SU-DHL-6 (cell line): ENCODE results near the gene PTDSS2.
A peak's percentile ranks its signal among the peaks of the same experiment; 100 is the strongest.

Experiments used
- H2AFZ ChIP-seq: fragments of 200-600 bp; sonication (generic); 2 replicates; pipeline ENCODE4 v1.6.1; 2014; ENCODE audit warnings: low read depth, mild to moderate bottlenecking, moderate library complexity, mixed read lengths, antibody characterized with exemption, low read length; ENCODE audit not compliant: severe bottlenecking
- H3F3A ChIP-seq: fragments of 200-600 bp; shearing (Covaris generic); 2 replicates; pipeline ENCODE4 v1.6.0; 2016; ENCODE audit warnings: antibody characterized with exemption, mild to moderate bottlenecking; ENCODE audit not compliant: insufficient read depth
- H3K27ac ChIP-seq: fragments of 200-600 bp; sonication (generic); 2 replicates; pipeline ENCODE4 v1.5.1; 2016; ENCODE audit warnings: low read depth, mild to moderate bottlenecking, low read length, moderate library complexity, mixed read lengths
- H3K27me3 ChIP-seq: fragments of 200-600 bp; sonication (generic), shearing (Covaris generic); 2 replicates; pipeline ENCODE4 v1.6.0; 2014; ENCODE audit warnings: mild to moderate bottlenecking, low read length
- H3K36me3 ChIP-seq: fragments of 200-600 bp; sonication (generic); 2 replicates; pipeline ENCODE4 v1.6.1; 2014; ENCODE audit warnings: mild to moderate bottlenecking, low read length, mixed read lengths
- H3K4me2 ChIP-seq: fragments of 300-600, 200-600 bp; shearing (Covaris generic), sonication (generic); 2 replicates; pipeline ENCODE4 v1.6.0; 2014; ENCODE audit warnings: low read length, low read depth, mild to moderate bottlenecking; ENCODE audit not compliant: poor library complexity, severe bottlenecking
- H3K4me3 ChIP-seq: fragments of 200-600 bp; sonication (generic); 2 replicates; pipeline ENCODE4 v1.5.1; 2014; ENCODE audit warnings: antibody characterized with exemption, low read length, mild to moderate bottlenecking, mixed read lengths; ENCODE audit not compliant: insufficient read depth, poor library complexity, severe bottlenecking
- H3K79me2 ChIP-seq: fragments of 200-600 bp; sonication (generic); 2 replicates; pipeline ENCODE4 v1.6.1; 2014; ENCODE audit warnings: mild to moderate bottlenecking, low read length, moderate library complexity; ENCODE audit not compliant: insufficient read depth
- H3K9ac ChIP-seq: fragments of 200-600 bp; sonication (generic); 2 replicates; pipeline ENCODE4 v1.7.0; 2014; ENCODE audit warnings: mild to moderate bottlenecking, low read length
- H3K9me2 ChIP-seq: fragments of 200-600 bp; sonication (generic); replicated peaks from 2 replicates; pipeline ENCODE4 v1.6.1; 2014; ENCODE audit warnings: low read length; ENCODE audit not compliant: insufficient read depth
- H3K9me3 ChIP-seq: fragments of 200-600 bp; sonication (generic); 2 replicates; pipeline ENCODE4 v1.6.1; 2014; ENCODE audit warnings: low read length, mixed read lengths; ENCODE audit not compliant: insufficient read depth
- H4K20me1 ChIP-seq: fragments of 200-600 bp; sonication (generic); 2 replicates; pipeline ENCODE4 v1.6.1; 2014; ENCODE audit warnings: low read depth, mild to moderate bottlenecking, antibody characterized with exemption, low read length, moderate library complexity, mixed read lengths
- CTCF ChIP-seq: fragments of 200-600 bp; sonication (generic); IDR thresholded peaks from one replicate; pipeline ENCODE4 v1.5.1; 2017; ENCODE audit warnings: antibody characterized with exemption, mild to moderate bottlenecking, low read length, moderate library complexity; ENCODE audit not compliant: insufficient read depth, poor library complexity, severe bottlenecking
- EZH2phosphoT487 ChIP-seq: fragments of 200-600 bp; sonication (generic), shearing (Covaris generic); conservative IDR thresholded peaks from 2 replicates; pipeline ENCODE4 v1.6.1; 2018; ENCODE audit warnings: mild to moderate bottlenecking, antibody characterized with exemption, low read length, moderate library complexity, mixed read lengths

PTDSS2 gene

GRCh38 chr11:535210-535518 lies 85.1 kb downstream of the PTDSS2 start:
- Histone ChIP-seq H3K36me3 (no peaks in the 10 kb centered on the region), H4K20me1 (no peaks in the 10 kb centered on the region), H3K27me3 (no peaks in the 10 kb centered on the region), H3K9me2 (no peaks in the 10 kb centered on the region), H3K4me2 (peak overlapping the region; percentile 71), H3K9me3 (no peaks in the 10 kb centered on the region), H3K79me2 (peaks cover 12% of the 10 kb centered on the region), H3K27ac (peak overlapping the region; percentile 63), H3K9ac (peak overlapping the region; percentile 78), H2AFZ (no peak overlapping the region), H3K4me3 (peak overlapping the region; percentile 73), H3F3A (peaks cover 11% of the 10 kb centered on the region)
- TF ChIP-seq CTCF (no peak), EZH2phosphoT487 (no peak)

- Histone ChIP-seq H3K27me3 (no peaks in the 10 kb centered on the region), H3F3A (peaks cover 11% of the 10 kb centered on the region), H3K4me2 (peak within 1 kb of the TSS; percentile 73), H3K9me3 (no peaks in the 10 kb centered on the region), H3K9me2 (no peaks in the 10 kb centered on the region), H2AFZ (peak within 1 kb of the TSS; percentile 55), H3K9ac (peak within 1 kb of the TSS; percentile 78), H3K79me2 (peaks cover 12% of the 10 kb centered on the region), H3K27ac (peak within 1 kb of the TSS; percentile 90), H3K36me3 (no peaks in the 10 kb centered on the region), H4K20me1 (no peaks in the 10 kb centered on the region), H3K4me3 (peak within 1 kb of the TSS; percentile 73)
- TF ChIP-seq EZH2phosphoT487 (no peak), CTCF (no peak)
Observed at GRCh38 chr11:535519-536454, 85.7 kb downstream of the PTDSS2 start, which contains the start of gene HRAS. Gene HRAS (minus strand): TSS chr11:535576.

GRCh38 chr11:536841-537621 lies 87.0 kb downstream of the PTDSS2 start, which contains the start of gene LRRC56:
Gene LRRC56 (plus strand): TSS chr11:537527. CDS start chr11:540685, 3,158 bp downstream.
- Histone ChIP-seq H2AFZ (peak within 1 kb of the TSS; percentile 60), H3K9ac (peak within 1 kb of the TSS; percentile 62), H3K79me2 (peaks cover 12% of the 10 kb centered on the region), H3F3A (peaks cover 11% of the 10 kb centered on the region), H3K4me2 (peak within 1 kb of the TSS; percentile 73), H3K27ac (peak within 1 kb of the TSS; percentile 90), H3K4me3 (peak within 1 kb of the TSS; percentile 61), H3K9me2 (no peaks in the 10 kb centered on the region), H3K36me3 (no peaks in the 10 kb centered on the region), H3K9me3 (no peaks in the 10 kb centered on the region), H4K20me1 (no peaks in the 10 kb centered on the region), H3K27me3 (no peaks in the 10 kb centered on the region)
- TF ChIP-seq CTCF = no peak
- TF ChIP-seq EZH2phosphoT487 = no peak
